Activated T-helper 17 cell treated with anti-CD3 and anti-CD28 coated beads, Interleukin-2, amount 50 U/mL, for 72 hours (primary cell): Measurements from ENCODE around the gene SH3BGR. TPM values are rescaled to one million over a fixed set of nuclear protein-coding genes. Genes with fewer than 3 reads are reported as not detected.

Experiments used
- ATAC-seq: fragments of 150-1000 bp; cut with Tn5 transposase; replicated peaks from 2 replicates; pipeline ENCODE4 v1.10.0; 2021; ENCODE audit warnings: mild to moderate bottlenecking, moderate library complexity
- H3K27ac Mint-ChIP-seq: one replicate; pipeline ENCODE4 v1.8.0; 2022; ENCODE audit warnings: mixed read lengths
- H3K27me3 Mint-ChIP-seq: one replicate; pipeline ENCODE4 v1.8.0; 2022; ENCODE audit warnings: mixed read lengths
- H3K36me3 Mint-ChIP-seq: one replicate; pipeline ENCODE4 v1.8.0; 2022; ENCODE audit warnings: low read depth, mild to moderate bottlenecking, mixed read lengths
- H3K4me1 Mint-ChIP-seq: one replicate; pipeline ENCODE4 v1.8.0; 2022; ENCODE audit warnings: mixed read lengths
- H3K4me3 Mint-ChIP-seq: one replicate; pipeline ENCODE4 v1.8.0; 2022; ENCODE audit warnings: mild to moderate bottlenecking, mixed read lengths
- H3K9me3 Mint-ChIP-seq: one replicate; pipeline ENCODE4 v1.8.0; 2022; ENCODE audit warnings: mixed read lengths
- total RNA-seq, 2 donors: library from RNA; stranded (reverse); gene quantifications; one replicate each; pipeline ENCODE4 v1.2.3, GENCODE V29; 2022

SH3BGR gene
- total RNA-seq, 2 donors from 2014 or later = 1.9 to 3.4 TPM

GRCh38 chr21:39479164-39479813, 27.5 kb downstream of the SH3BGR start:
- H3K27ac Mint-ChIP-seq = no peak overlapping the region

DNA sequence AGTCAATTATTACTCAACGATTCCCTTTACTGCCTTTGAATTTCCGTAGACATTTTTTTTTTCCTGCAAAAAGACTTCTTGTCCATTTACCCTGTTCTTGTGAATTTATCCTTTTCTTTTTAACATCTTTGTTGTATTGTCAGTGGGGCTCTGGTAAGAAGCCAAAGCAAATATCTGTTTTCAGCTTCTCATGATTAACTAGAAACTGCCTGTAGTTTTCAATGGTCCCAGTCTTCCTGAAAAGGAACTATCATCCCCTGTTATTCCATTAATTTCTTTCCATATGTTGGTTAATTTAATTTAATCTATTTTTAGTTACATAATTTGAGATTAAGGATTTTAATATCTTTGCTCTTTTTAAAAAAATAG, 28.0 kb downstream of the SH3BGR start:
- no peak for ATAC-seq
- H3K27ac Mint-ChIP-seq = no peak overlapping the region
- no peaks in the 10 kb centered on the region for H3K27me3 Mint-ChIP-seq
- H3K4me1 Mint-ChIP-seq = no peaks in the 10 kb centered on the region
- no peaks in the 10 kb centered on the region for H3K36me3 Mint-ChIP-seq
- H3K9me3 Mint-ChIP-seq = no peaks in the 10 kb centered on the region
- H3K4me3 Mint-ChIP-seq = no peak overlapping the region

More at GRCh38 chr21:39479164-39479813, 27.5 kb downstream of the SH3BGR start:
- Mint-ChIP-seq H3K9me3 (no peaks in the 10 kb centered on the region), H3K4me3 (no peak overlapping the region), H3K27me3 (no peaks in the 10 kb centered on the region), H3K36me3 (no peaks in the 10 kb centered on the region), H3K4me1 (no peaks in the 10 kb centered on the region)
- ATAC-seq = no peak

DNA sequence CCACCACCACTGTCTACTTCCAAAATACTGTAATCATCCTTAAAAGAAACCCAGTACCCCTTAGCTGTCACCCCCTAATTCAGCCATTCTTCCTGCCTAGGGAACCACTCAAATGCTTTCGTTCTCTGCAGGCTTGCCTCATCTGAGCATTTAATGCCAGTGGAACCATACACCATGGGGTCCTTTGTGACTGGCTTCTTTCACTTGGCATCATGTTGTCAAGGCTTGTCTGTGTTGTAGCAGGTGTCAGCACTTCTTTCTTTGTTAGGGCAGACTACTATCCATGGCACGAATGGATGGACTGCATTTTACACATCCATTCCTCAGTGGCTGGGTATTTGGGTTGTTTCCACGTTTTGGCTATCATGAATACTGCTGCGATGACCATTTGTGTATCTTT, 28.5 kb downstream of the SH3BGR start:
- H3K27ac Mint-ChIP-seq = no peak overlapping the region
- no peaks in the 10 kb centered on the region for H3K27me3 Mint-ChIP-seq
- H3K9me3 Mint-ChIP-seq = no peaks in the 10 kb centered on the region
- H3K36me3 Mint-ChIP-seq = no peaks in the 10 kb centered on the region
- no peak for ATAC-seq
- no peak overlapping the region for H3K4me3 Mint-ChIP-seq
- no peaks in the 10 kb centered on the region for H3K4me1 Mint-ChIP-seq

- H3K4me3 Mint-ChIP-seq = no peak overlapping the region
- H3K27ac Mint-ChIP-seq = no peak overlapping the region
- no peak for ATAC-seq
- no peaks in the 10 kb centered on the region for H3K36me3 Mint-ChIP-seq
- no peaks in the 10 kb centered on the region for H3K27me3 Mint-ChIP-seq
- H3K4me1 Mint-ChIP-seq = no peaks in the 10 kb centered on the region
- H3K9me3 Mint-ChIP-seq = no peaks in the 10 kb centered on the region
These were observed 30.1 kb downstream of the SH3BGR start for GRCh38 chr21:39481886-39482285.

GRCh38 chr21:39483917-39484316, 32.1 kb downstream of the SH3BGR start:
- ATAC-seq = no peak
- no peaks in the 10 kb centered on the region for H3K27me3 Mint-ChIP-seq
- no peaks in the 10 kb centered on the region for H3K9me3 Mint-ChIP-seq
- no peak overlapping the region for H3K4me3 Mint-ChIP-seq
- no peaks in the 10 kb centered on the region for H3K4me1 Mint-ChIP-seq
- H3K36me3 Mint-ChIP-seq = no peaks in the 10 kb centered on the region
- no peak overlapping the region for H3K27ac Mint-ChIP-seq

DNA sequence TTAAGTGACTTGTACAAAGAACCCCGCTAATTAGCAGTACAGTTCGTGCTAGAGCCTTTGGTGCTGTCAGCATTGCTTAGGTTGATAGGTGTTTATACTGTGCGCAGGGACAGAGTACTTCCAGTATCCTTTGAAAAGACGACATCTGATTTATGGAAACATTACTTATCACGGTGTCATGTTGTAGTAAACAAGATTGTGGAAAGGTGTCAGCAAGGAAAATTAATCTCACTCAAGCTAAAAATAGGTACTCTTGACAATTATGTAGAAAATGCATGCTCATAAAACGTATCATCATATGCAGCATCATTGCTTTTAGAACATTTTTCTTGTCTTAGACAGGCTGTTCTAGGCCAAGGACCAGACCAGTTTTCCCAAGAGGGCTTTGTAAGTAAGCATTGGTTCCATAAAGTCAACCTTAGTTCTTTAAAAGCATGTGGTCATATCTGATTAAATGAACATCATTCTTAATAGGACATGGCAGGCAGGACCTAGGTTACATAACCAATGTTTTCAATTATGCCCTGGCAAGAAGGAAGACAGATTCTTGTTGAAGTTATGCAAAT, 33.0 kb downstream of the SH3BGR start:
- no peaks in the 10 kb centered on the region for H3K9me3 Mint-ChIP-seq
- no peak overlapping the region for H3K4me3 Mint-ChIP-seq
- no peaks in the 10 kb centered on the region for H3K36me3 Mint-ChIP-seq
- H3K4me1 Mint-ChIP-seq = no peaks in the 10 kb centered on the region
- no peak overlapping the region for H3K27ac Mint-ChIP-seq
- ATAC-seq = no peak
- no peaks in the 10 kb centered on the region for H3K27me3 Mint-ChIP-seq

DNA sequence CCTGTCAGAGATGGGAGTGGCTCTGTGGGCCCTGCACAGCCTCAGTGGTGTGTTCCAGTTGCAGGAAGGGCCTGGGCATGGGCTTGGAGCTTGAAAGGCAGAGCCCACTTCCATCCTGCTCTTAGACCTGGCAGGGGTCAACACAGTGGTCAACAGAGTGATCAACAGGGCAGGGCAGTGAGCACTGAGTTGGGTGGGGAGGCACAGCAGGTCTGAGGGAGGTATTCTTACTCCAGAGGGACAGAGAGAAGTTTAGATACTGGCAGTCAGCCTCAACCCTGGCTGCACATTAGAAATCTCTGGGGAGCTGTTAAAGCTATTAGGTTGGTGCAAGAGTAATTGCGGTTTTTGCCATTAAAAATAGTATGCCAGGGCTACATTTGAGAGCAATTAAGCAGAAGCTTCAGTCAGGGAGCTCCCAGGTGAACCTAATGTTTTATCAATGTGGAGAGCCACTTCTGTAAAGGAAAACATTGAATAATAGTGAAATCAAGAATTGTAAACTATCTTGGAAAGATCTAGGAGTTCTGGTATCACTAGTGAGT, 37.7 kb downstream of the SH3BGR start:
- ATAC-seq = no peak
- H3K9me3 Mint-ChIP-seq = peaks cover 4% of the 10 kb centered on the region
- no peaks in the 10 kb centered on the region for H3K36me3 Mint-ChIP-seq
- no peaks in the 10 kb centered on the region for H3K27me3 Mint-ChIP-seq
- H3K4me1 Mint-ChIP-seq = no peaks in the 10 kb centered on the region
- H3K4me3 Mint-ChIP-seq = no peak overlapping the region
- H3K27ac Mint-ChIP-seq = no peak overlapping the region

- Mint-ChIP-seq H3K4me3 (no peak overlapping the region), H3K9me3 (peaks cover 5% of the 10 kb centered on the region), H3K27me3 (no peaks in the 10 kb centered on the region), H3K36me3 (no peaks in the 10 kb centered on the region), H3K27ac (no peak overlapping the region), H3K4me1 (no peaks in the 10 kb centered on the region)
- no peak for ATAC-seq
These were observed 47.4 kb downstream of the SH3BGR start for GRCh38 chr21:39499156-39499555.

DNA sequence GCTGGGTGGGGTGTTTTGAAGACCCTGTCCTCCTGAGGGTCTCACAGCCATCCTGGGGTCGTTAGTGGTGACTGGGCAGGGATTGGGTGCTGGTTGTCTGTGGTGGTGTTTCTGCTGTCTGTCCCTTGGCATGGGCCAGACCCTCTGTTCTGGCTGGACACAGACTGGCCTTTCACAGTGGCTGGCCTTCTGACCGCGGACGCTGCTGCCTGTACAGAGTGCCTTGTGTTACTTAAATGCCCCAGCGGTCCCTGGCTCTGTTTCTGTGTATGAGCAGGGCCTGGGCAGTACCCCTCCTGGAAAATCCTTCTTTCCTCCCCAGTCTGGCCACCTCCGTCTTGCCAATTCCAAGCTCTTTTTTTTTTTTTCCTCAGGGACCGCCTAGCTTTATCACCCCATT, 50.9 kb downstream of the SH3BGR start:
- no peak overlapping the region for H3K27ac Mint-ChIP-seq
- no peaks in the 10 kb centered on the region for H3K4me1 Mint-ChIP-seq
- H3K27me3 Mint-ChIP-seq = no peaks in the 10 kb centered on the region
- peaks cover 6% of the 10 kb centered on the region for H3K9me3 Mint-ChIP-seq
- no peak for ATAC-seq
- H3K4me3 Mint-ChIP-seq = no peak overlapping the region
- no peaks in the 10 kb centered on the region for H3K36me3 Mint-ChIP-seq

DNA sequence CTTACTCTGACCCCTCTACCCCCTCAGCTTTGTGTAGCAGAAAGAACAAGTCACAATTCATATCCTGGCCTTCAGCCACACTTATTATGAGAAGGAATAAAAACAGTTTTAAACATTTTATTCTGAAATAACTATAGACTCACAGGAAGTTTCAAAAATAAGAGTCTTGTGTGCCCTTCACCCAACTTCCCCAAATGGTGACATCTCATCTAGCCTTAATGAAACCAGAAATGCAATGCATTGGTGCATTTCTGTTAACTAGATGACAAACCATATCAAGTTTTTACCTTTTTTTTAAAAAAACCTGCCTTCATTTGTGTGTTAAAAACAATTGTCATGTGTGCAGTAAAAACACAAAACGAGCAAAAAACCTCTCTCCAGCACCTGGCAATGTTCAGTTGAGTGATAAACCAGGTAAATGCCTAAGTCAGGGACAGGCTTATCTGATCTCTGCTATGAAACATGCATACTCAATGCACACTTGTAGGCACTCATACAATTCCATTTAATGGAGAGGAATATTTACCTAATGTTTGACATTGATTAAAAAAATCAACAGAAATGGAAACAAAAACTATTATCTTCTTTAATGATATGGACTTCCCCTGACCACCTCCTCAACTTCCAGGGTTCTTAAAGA, 51.5 kb downstream of the SH3BGR start:
- H3K27ac Mint-ChIP-seq = no peak overlapping the region
- ATAC-seq = no peak
- no peaks in the 10 kb centered on the region for H3K4me1 Mint-ChIP-seq
- H3K36me3 Mint-ChIP-seq = no peaks in the 10 kb centered on the region
- no peaks in the 10 kb centered on the region for H3K27me3 Mint-ChIP-seq
- no peak overlapping the region for H3K4me3 Mint-ChIP-seq
- peaks cover 6% of the 10 kb centered on the region for H3K9me3 Mint-ChIP-seq

DNA sequence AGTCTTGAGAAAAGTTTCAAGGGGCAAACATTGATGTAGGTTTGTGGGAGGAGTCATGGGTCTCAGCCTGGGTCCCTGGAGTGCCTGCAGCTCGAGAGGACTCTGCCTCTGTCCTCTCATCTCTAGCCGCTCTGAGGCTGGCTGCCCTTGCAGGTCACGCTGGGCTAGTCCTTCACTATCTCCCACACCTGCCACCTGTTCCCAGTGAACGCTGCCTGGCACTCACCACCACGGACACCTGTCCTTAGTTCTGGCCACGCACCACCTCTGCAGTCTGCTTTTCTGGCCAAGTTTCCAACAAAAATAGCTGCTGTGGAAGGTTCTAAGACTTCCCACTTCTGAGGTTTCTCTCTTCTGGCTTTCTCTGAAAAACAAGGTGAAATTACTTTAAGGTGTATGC, 52.5 kb downstream of the SH3BGR start:
- Mint-ChIP-seq H3K36me3 (no peaks in the 10 kb centered on the region), H3K27ac (no peak overlapping the region), H3K27me3 (no peaks in the 10 kb centered on the region), H3K4me3 (no peak overlapping the region), H3K4me1 (no peaks in the 10 kb centered on the region), H3K9me3 (peaks cover 6% of the 10 kb centered on the region)
- no peak for ATAC-seq

GRCh38 chr21:39510240-39510639, 58.5 kb downstream of the SH3BGR start:
- no peak for ATAC-seq
- Mint-ChIP-seq H3K27ac (no peak overlapping the region), H3K9me3 (peaks cover 6% of the 10 kb centered on the region), H3K4me3 (no peak overlapping the region), H3K36me3 (no peaks in the 10 kb centered on the region), H3K4me1 (no peaks in the 10 kb centered on the region), H3K27me3 (peaks cover 3% of the 10 kb centered on the region)

- no peak for ATAC-seq
- H3K9me3 Mint-ChIP-seq = peaks cover 3% of the 10 kb centered on the region
- no peak overlapping the region for H3K4me3 Mint-ChIP-seq
- no peaks in the 10 kb centered on the region for H3K4me1 Mint-ChIP-seq
- H3K36me3 Mint-ChIP-seq = no peaks in the 10 kb centered on the region
- H3K27ac Mint-ChIP-seq = no peak overlapping the region
- peaks cover 3% of the 10 kb centered on the region for H3K27me3 Mint-ChIP-seq
These were observed 59.3 kb downstream of the SH3BGR start for GRCh38 chr21:39511102-39511501.

DNA sequence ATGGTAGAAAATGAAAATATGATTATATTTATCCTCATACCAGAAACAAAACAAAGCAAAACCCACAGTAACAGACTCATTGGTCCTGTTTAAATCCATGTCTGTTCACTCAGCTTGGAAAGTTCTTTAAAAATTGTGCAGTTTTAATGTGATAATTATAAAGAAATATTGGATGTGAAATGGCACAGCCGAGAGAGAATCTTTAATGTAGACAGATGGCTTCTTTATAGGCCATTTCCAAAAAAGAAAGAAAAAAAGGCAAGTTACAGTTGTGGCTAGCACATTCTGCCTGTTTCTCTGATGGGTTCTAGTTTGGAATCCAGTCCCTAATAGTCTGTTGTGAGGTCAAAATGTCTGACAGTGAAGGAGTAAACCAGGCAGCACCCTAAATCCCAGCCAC, 62.0 kb downstream of the SH3BGR start:
- H3K36me3 Mint-ChIP-seq = no peaks in the 10 kb centered on the region
- no peaks in the 10 kb centered on the region for H3K4me1 Mint-ChIP-seq
- no peak overlapping the region for H3K27ac Mint-ChIP-seq
- no peak overlapping the region for H3K4me3 Mint-ChIP-seq
- peaks cover 3% of the 10 kb centered on the region for H3K27me3 Mint-ChIP-seq
- H3K9me3 Mint-ChIP-seq = no peaks in the 10 kb centered on the region
- ATAC-seq = no peak
